GM23338 (cell line): ENCODE measurements around the gene TMEM132A. TPM values are rescaled to one million over a fixed set of nuclear protein-coding genes. Genes with fewer than 3 reads are reported as not detected.
A peak's percentile ranks its signal among the peaks of the same experiment; 100 is the strongest.

ENCODE experiments used
- ATAC-seq: fragments of 200-7000 bp; cut with Tn5 transposase; 3 replicates; pipeline ENCODE4 v1.9.1; 2020
- DNase-seq: peaks from one replicate; pipeline ENCODE4 v3.0.0-alpha.2; 2015; ENCODE audit warnings: low spot score
- H2AFZ ChIP-seq: fragments of 200-600 bp; sonication (generic); 2 replicates; pipeline ENCODE4 v1.8.0; 2016; ENCODE audit warnings: antibody characterized with exemption, mild to moderate bottlenecking, moderate library complexity
- H3F3A ChIP-seq: fragments of 200-600 bp; sonication (generic); replicated peaks from 2 replicates; pipeline ENCODE4 v1.8.0; 2017; ENCODE audit warnings: antibody characterized with exemption, mixed run types, low read depth
- H3K27ac ChIP-seq: fragments of 200-600 bp; sonication (generic); 2 replicates; pipeline ENCODE4 v1.6.1; 2016; ENCODE audit warnings: low read depth
- H3K27me3 ChIP-seq: fragments of 200-600 bp; sonication (generic); 2 replicates; pipeline ENCODE4 v1.8.0; 2016; ENCODE audit warnings: mild to moderate bottlenecking, mixed run types, moderate library complexity; ENCODE audit not compliant: insufficient read depth
- H3K36me3 ChIP-seq: fragments of 200-600 bp; sonication (generic); 2 replicates; pipeline ENCODE4 v1.8.0; 2016; ENCODE audit warnings: mild to moderate bottlenecking; ENCODE audit not compliant: insufficient read depth
- H3K4me1 ChIP-seq: fragments of 200-600 bp; sonication (generic); 2 replicates; pipeline ENCODE4 v1.8.0; 2016; ENCODE audit warnings: mild to moderate bottlenecking, moderate library complexity; ENCODE audit not compliant: insufficient read depth
- H3K4me2 ChIP-seq: fragments of 200-600 bp; sonication (generic); 2 replicates; pipeline ENCODE4 v1.7.1; 2017; ENCODE audit warnings: mixed run types
- H3K4me3 ChIP-seq: fragments of 200-600 bp; sonication (generic); 2 replicates; pipeline ENCODE4 v1.6.1; 2016; ENCODE audit warnings: mixed run types
- H3K79me2 ChIP-seq: fragments of 200-600 bp; sonication (generic); replicated peaks from 2 replicates; pipeline ENCODE4 v1.8.0; 2017; ENCODE audit warnings: mild to moderate bottlenecking; ENCODE audit not compliant: insufficient read depth
- H3K9me2 ChIP-seq: fragments of 200-600 bp; sonication (generic); 2 replicates; pipeline ENCODE4 v1.8.0; 2017; ENCODE audit not compliant: insufficient read depth
- H4K20me1 ChIP-seq: fragments of 200-600 bp; sonication (generic); replicated peaks from 2 replicates; pipeline ENCODE4 v1.8.0; 2017; ENCODE audit warnings: mild to moderate bottlenecking; ENCODE audit not compliant: insufficient read depth
- H3K27ac Mint-ChIP-seq: 2 replicates; pipeline ENCODE4 v1.8.0; 2020; ENCODE audit warnings: inconsistent platforms, mild to moderate bottlenecking, moderate library complexity, mixed read lengths
- H3K27me3 Mint-ChIP-seq: 3 replicates; pipeline ENCODE4 v1.8.0; 2022; ENCODE audit warnings: low read depth, mild to moderate bottlenecking, moderate library complexity, mixed read lengths, inconsistent platforms; ENCODE audit not compliant: insufficient read depth, poor library complexity
- H3K36me3 Mint-ChIP-seq: 3 replicates; pipeline ENCODE4 v1.8.0; 2021; ENCODE audit warnings: low read depth, mild to moderate bottlenecking, inconsistent platforms, moderate library complexity, mixed read lengths
- H3K4me1 Mint-ChIP-seq: 3 replicates; pipeline ENCODE4 v1.8.0; 2020; ENCODE audit warnings: mild to moderate bottlenecking, inconsistent platforms, mixed read lengths
- H3K4me3 Mint-ChIP-seq: 3 replicates; pipeline ENCODE4 v1.8.0; 2021; ENCODE audit warnings: moderate library complexity, mild to moderate bottlenecking, inconsistent platforms, mixed read lengths
- H3K9me3 Mint-ChIP-seq: 3 replicates; pipeline ENCODE4 v1.8.0; 2020; ENCODE audit warnings: moderate library complexity, mild to moderate bottlenecking, inconsistent platforms, mixed read lengths
- CREB1 ChIP-seq: fragments of 250-450 bp; sonication (Bioruptor Pico); IDR thresholded peaks from 2 replicates; pipeline ENCODE4 v1.5.0; 2020; ENCODE audit warnings: low read depth, mild to moderate bottlenecking, moderate library complexity
- EZH2 ChIP-seq: fragments of 200-600 bp; sonication (generic); IDR thresholded peaks from one replicate; pipeline ENCODE4 v1.8.0; 2017; ENCODE audit warnings: antibody characterized with exemption, mild to moderate bottlenecking, low read depth; ENCODE audit not compliant: unreplicated experiment
- EZH2phosphoT487 ChIP-seq: fragments of 200-600 bp; sonication (generic); IDR thresholded peaks from one replicate; pipeline ENCODE4 v1.8.1; 2018; ENCODE audit warnings: antibody characterized with exemption; ENCODE audit not compliant: unreplicated experiment
- POLR2AphosphoS5 ChIP-seq: IDR thresholded peaks from 2 replicates; pipeline ENCODE4 v1.6.1; 2016; ENCODE audit warnings: antibody characterized with exemption, low read depth
- ZNF114 ChIP-seq: fragments of 250-450 bp; sonication (Bioruptor Pico); IDR thresholded peaks from 2 replicates; pipeline ENCODE4 v1.5.0; 2020; ENCODE audit warnings: mild to moderate bottlenecking, moderate library complexity
- polyA plus RNA-seq: library from polyadenylated mRNA; unstranded; fragments of >200 nt; fragmentation: Nextera tagmentation; extraction: Ambion mirVana; gene quantifications from 2 replicates; pipeline ENCODE4 v1.2.1, GENCODE V29; 2016
- total RNA-seq: library from RNA; depleted of rRNA; stranded (reverse); fragments of >200 nt; shearing (Covaris generic); gene quantifications from 2 replicates; pipeline ENCODE4 v1.2.3, GENCODE V29; 2014
- TF ChIP-seq, protein P1 (sequence below): IDR thresholded peaks from one replicate; pipeline ENCODE4 v1.6.1; 2018; ENCODE audit warnings: antibody characterized with exemption; ENCODE audit not compliant: unreplicated experiment

The TMEM132A gene
- total and polyA plus RNA-seq, 2 experiments from 2014 or later, result 36.2 to 96.6 TPM

GRCh38 chr11:60950933-60951605, 26.8 kb downstream of the TMEM132A start:
- H3K4me3 Mint-ChIP-seq, result peak overlapping the region; percentile 70
- peak overlapping the region; percentile 90 for H3K4me2 ChIP-seq

GRCh38 chr11:60951606-60951903, 27.3 kb downstream of the TMEM132A start:
- Mint-ChIP-seq H3K36me3 (no peaks in the 10 kb centered on the region), H3K4me3 (peak overlapping the region; percentile 67), H3K4me1 (peaks cover 40% of the 10 kb centered on the region), H3K9me3 (no peaks in the 10 kb centered on the region), H3K27ac (no peak overlapping the region), H3K27me3 (peaks cover 28% of the 10 kb centered on the region)
- Histone ChIP-seq H3K27me3 (peaks cover 30% of the 10 kb centered on the region), H3K4me2 (peak overlapping the region; percentile 90), H3F3A (peaks cover 8% of the 10 kb centered on the region), H3K36me3 (no peaks in the 10 kb centered on the region), H3K4me3 (peak overlapping the region; percentile 68), H2AFZ (peak overlapping the region; percentile 99), H3K27ac (no peak overlapping the region), H3K9me2 (no peaks in the 10 kb centered on the region), H3K79me2 (peaks cover 6% of the 10 kb centered on the region; the same call in 1 of the 2 replicates), H4K20me1 (no peaks in the 10 kb centered on the region), H3K4me1 (peaks cover 29% of the 10 kb centered on the region)
- DNase-seq (peak; percentile 72), ATAC-seq (peak; percentile 41)
- peak; percentile 45; the same call in 1 of the 2 replicates for TF ChIP-seq POLR2AphosphoS5
- TF ChIP-seq ZNF114, result no peak

More at GRCh38 chr11:60950933-60951605, 26.8 kb downstream of the TMEM132A start:
- TF ChIP-seq ZNF114, result no peak
- TF ChIP-seq CREB1 (CRISPR knock-in tag), result no peak
- no peak for TF ChIP-seq EZH2phosphoT487
- peaks cover 30% of the 10 kb centered on the region for H3K27me3 ChIP-seq
- ATAC-seq (peak; percentile 55), DNase-seq (peak; percentile 65)
- peaks cover 8% of the 10 kb centered on the region for H3F3A ChIP-seq
- H3K9me2 ChIP-seq, result no peaks in the 10 kb centered on the region
- H3K79me2 ChIP-seq, result peaks cover 6% of the 10 kb centered on the region; the same call in 1 of the 2 replicates
- no peaks in the 10 kb centered on the region for H4K20me1 ChIP-seq
- Mint-ChIP-seq H3K27ac (no peak overlapping the region), H3K4me1 (peaks cover 44% of the 10 kb centered on the region), H3K9me3 (no peaks in the 10 kb centered on the region), H3K27me3 (peaks cover 30% of the 10 kb centered on the region), H3K36me3 (peaks cover 2% of the 10 kb centered on the region; the same call in 1 of the 3 replicates)
- H3K4me1 ChIP-seq, result peaks cover 29% of the 10 kb centered on the region
- H3K4me3 ChIP-seq, result peak overlapping the region; percentile 68
- peak overlapping the region; percentile 99 for H2AFZ ChIP-seq
- H3K27ac ChIP-seq, result no peak overlapping the region
- H3K36me3 ChIP-seq, result no peaks in the 10 kb centered on the region

DNA sequence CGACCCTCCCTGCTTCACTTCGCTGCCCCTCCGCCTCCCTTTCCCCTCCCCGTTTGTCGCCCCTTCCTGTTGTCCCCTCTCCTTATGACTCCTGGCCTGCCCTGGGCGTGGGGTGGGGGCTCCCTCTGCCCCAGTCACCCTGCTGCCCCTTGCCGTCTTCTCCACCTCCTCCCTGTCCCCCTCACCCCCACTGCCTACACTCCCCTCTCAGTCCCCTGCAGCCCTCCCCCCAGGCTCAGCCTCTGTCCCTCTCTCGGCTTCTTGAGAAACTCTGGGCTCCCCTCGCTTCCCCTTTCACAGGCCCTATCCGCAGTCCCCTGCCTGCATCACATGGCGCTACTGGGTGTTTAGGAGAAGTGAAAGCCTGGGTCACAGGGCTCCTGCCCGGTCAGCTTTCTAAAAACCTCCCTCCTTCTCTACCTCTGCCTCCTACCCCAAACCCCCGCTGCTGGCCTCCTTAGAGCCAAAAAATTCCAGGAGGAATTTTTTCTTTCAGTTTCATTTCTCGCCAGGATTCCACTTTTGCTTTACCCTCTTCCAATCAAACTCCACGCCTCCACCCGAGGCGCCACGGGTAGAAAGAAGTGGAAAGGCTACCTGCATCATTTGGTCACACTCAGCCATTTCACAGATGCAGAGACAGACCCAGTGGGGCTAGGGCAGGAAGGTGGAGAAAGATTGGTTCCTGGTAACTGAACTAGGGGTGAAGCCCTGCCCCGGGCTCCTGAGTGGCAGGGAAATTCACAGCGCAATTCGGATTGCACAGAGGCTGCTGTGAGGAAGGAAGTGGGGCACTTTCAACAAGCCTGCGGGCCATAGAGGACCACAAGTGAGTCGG, 27.9 kb downstream of the TMEM132A start, which contains the start of gene SLC15A3:
SLC15A3 (minus strand) TSS at position 273 of the 838 bp plus-strand sequence. CDS start 625 bp downstream, outside the sequence.
- peaks cover 6% of the 10 kb centered on the region; the same call in 1 of the 2 replicates for H3K79me2 ChIP-seq
- no peaks in the 10 kb centered on the region for H3K9me3 Mint-ChIP-seq
- H3K4me2 ChIP-seq, result peak within 1 kb of the TSS; percentile 90
- no peaks in the 10 kb centered on the region for H3K36me3 ChIP-seq
- H3K27ac ChIP-seq, result 0 out of 2 replicates have a peak within 1 kb of the TSS, but pooled peaks have one; percentile 30
- H3K4me1 Mint-ChIP-seq, result peaks cover 35% of the 10 kb centered on the region
- H3K27me3 ChIP-seq, result peaks cover 30% of the 10 kb centered on the region
- H3K9me2 ChIP-seq, result no peaks in the 10 kb centered on the region
- no peaks in the 10 kb centered on the region for H3K36me3 Mint-ChIP-seq
- peak within 1 kb of the TSS; percentile 68 for H3K4me3 ChIP-seq
- H3K27ac Mint-ChIP-seq, result peak within 1 kb of the TSS; percentile 17; the same call in 1 of the 2 replicates
- TF ChIP-seq, protein P1, sequence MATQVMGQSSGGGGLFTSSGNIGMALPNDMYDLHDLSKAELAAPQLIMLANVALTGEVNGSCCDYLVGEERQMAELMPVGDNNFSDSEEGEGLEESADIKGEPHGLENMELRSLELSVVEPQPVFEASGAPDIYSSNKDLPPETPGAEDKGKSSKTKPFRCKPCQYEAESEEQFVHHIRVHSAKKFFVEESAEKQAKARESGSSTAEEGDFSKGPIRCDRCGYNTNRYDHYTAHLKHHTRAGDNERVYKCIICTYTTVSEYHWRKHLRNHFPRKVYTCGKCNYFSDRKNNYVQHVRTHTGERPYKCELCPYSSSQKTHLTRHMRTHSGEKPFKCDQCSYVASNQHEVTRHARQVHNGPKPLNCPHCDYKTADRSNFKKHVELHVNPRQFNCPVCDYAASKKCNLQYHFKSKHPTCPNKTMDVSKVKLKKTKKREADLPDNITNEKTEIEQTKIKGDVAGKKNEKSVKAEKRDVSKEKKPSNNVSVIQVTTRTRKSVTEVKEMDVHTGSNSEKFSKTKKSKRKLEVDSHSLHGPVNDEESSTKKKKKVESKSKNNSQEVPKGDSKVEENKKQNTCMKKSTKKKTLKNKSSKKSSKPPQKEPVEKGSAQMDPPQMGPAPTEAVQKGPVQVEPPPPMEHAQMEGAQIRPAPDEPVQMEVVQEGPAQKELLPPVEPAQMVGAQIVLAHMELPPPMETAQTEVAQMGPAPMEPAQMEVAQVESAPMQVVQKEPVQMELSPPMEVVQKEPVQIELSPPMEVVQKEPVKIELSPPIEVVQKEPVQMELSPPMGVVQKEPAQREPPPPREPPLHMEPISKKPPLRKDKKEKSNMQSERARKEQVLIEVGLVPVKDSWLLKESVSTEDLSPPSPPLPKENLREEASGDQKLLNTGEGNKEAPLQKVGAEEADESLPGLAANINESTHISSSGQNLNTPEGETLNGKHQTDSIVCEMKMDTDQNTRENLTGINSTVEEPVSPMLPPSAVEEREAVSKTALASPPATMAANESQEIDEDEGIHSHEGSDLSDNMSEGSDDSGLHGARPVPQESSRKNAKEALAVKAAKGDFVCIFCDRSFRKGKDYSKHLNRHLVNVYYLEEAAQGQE, result no peak
- TF ChIP-seq EZH2, result no peak
- H3K27me3 Mint-ChIP-seq, result peaks cover 27% of the 10 kb centered on the region
- peak; percentile 82 for DNase-seq
- peaks cover 26% of the 10 kb centered on the region for H3K4me1 ChIP-seq
- peaks cover 8% of the 10 kb centered on the region for H3F3A ChIP-seq
- ATAC-seq, result peak; percentile 64
- peak within 1 kb of the TSS; percentile 70 for H3K4me3 Mint-ChIP-seq
- H4K20me1 ChIP-seq, result no peaks in the 10 kb centered on the region
- H2AFZ ChIP-seq, result peak within 1 kb of the TSS; percentile 99
